SH-SY5Y (cell line): ENCODE results near the gene TRAF3.

Experiments used
- GATA2 ChIP-seq: IDR thresholded peaks from 2 replicates; pipeline ENCODE4 v1.6.1; 2011; ENCODE audit warnings: mild to moderate bottlenecking, low read depth, low read length
- GATA3 ChIP-seq: IDR thresholded peaks from 2 replicates; pipeline ENCODE4 v1.6.1; 2011; ENCODE audit warnings: low read depth, mild to moderate bottlenecking, low read length, moderate library complexity

- no peak for TF ChIP-seq GATA2
- TF ChIP-seq GATA3 = no peak
These were observed 153.0 kb downstream of the TRAF3 start for GRCh38 chr14:102930138-102930752.
